H1 (cell line): ENCODE measurements around the gene SLC35G6. TPM values are rescaled to one million over a fixed set of nuclear protein-coding genes. Genes with fewer than 3 reads are reported as not detected.

Experiments
- CREB1 ChIP-seq: IDR thresholded peaks from 2 replicates; pipeline ENCODE4 v1.6.1; 2012; ENCODE audit warnings: inconsistent platforms
- EP300 ChIP-seq, 2 experiments: IDR thresholded peaks; 1 replicate in 1 of 2; 2 replicates in 1 of 2; pipeline ENCODE4 v1.6.1; 2011 to 2012; ENCODE audit warnings: low read depth in 2 of 2, low read length in 2 of 2, mild to moderate bottlenecking in 2 of 2, borderline replicate concordance in 1 of 2, inconsistent platforms in 1 of 2, moderate library complexity in 1 of 2
- GABPA ChIP-seq: IDR thresholded peaks from 2 replicates; pipeline ENCODE4 v1.6.1; 2011; ENCODE audit warnings: mild to moderate bottlenecking, low read length, moderate library complexity, borderline replicate concordance; ENCODE audit not compliant: insufficient read depth
- RAD21 ChIP-seq, 2 experiments: IDR thresholded peaks in 1 of 2; conservative IDR thresholded peaks in 1 of 2; 2 replicates each; pipeline ENCODE4 v1.6.1; 2011; ENCODE audit warnings: low read depth in 2 of 2, low read length in 2 of 2, improper control_type of control experiment in 1 of 2, inconsistent platforms in 1 of 2, mild to moderate bottlenecking in 1 of 2, moderate library complexity in 1 of 2
- RNF2 ChIP-seq: fragments of 200-900, 300-1000 bp; sonication (generic); IDR thresholded peaks from 2 replicates; pipeline ENCODE4 v1.7.1; 2016; ENCODE audit warnings: borderline replicate concordance, low read depth, mild to moderate bottlenecking, antibody characterized with exemption, low read length; ENCODE audit not compliant: poor library complexity, severe bottlenecking; ENCODE audit errors: missing control alignments
- SP1 ChIP-seq: IDR thresholded peaks from 2 replicates; pipeline ENCODE4 v1.6.1; 2011; ENCODE audit warnings: low read depth, low read length
- polyA plus RNA-seq, 7 experiments: library from polyadenylated mRNA; depleted of rRNA in 3 of 7; stranded (reverse) in 5 of 7; unstranded in 2 of 7; fragments of >200 nt in 5 of 7; fragments of 200-250 nt in 2 of 7; gene quantifications; 1 replicate in 5 of 7; 2 replicates in 1 of 7; 4 replicates in 1 of 7; pipeline versions ENCODE4 v1.2.1 to v1.2.3, GENCODE V29; 2011 to 2013; ENCODE audit warnings: missing spikeins in 2 of 7, mixed read lengths in 2 of 7
- total RNA-seq: library from RNA; stranded (reverse); fragmentation: NEBNext Ultra II Directional; extraction: Animal tissue kit (Norgen Biotek cat#: 25700); gene quantifications from 2 replicates; pipeline ENCODE4 v1.2.1, GENCODE V29; 2021

SLC35G6 gene
- total and polyA plus RNA-seq, 2 of the 8 experiments (the other 6 are each of a cell fraction or from before 2014, with no cell fraction given) = 0.05 TPM; not detected in 1

- TF ChIP-seq RAD21 (IDR thresholded peaks at IDR 0.05 in 1 of 2, conservative IDR thresholded peaks at IDR 0.05 in 1 of 2; ENCODE audit: low read depth in 2 of 2, low read length in 2 of 2) (no peak), EP300 (IDR thresholded peaks at IDR 0.05; ENCODE audit: borderline replicate concordance in 1 of 2, low read depth in 2 of 2, low read length in 2 of 2) (no peak), RNF2 (no peak), GABPA (no peak), SP1 (no peak), CREB1 (no peak)
Observed at GRCh38 chr17:7512105-7512504, 30.9 kb downstream of the SLC35G6 start (continued).
